CD14-positive monocyte (primary cell): ENCODE measurements around the gene CDX2. TPM values are rescaled to one million over a fixed set of nuclear protein-coding genes. Genes with fewer than 3 reads are reported as not detected.

Experiments
- DNase-seq, 3 donors: peaks; one replicate each; pipeline ENCODE4 v3.0.0-alpha.2; 2011 to 2022
- H2AFZ ChIP-seq: 2 replicates; pipeline ENCODE4 v1.6.0; 2012; ENCODE audit warnings: mild to moderate bottlenecking, low read depth, low read length, inconsistent platforms; ENCODE audit not compliant: insufficient read depth, poor library complexity, severe bottlenecking
- H3K27ac ChIP-seq, 2 donors: 1 replicate in 1 of 2; 2 replicates in 1 of 2; pipeline ENCODE4 v1.5.1; 2012 to 2013; ENCODE audit warnings: low read length in 2 of 2, control low read depth in 1 of 2, inconsistent platforms in 1 of 2, low read depth in 1 of 2, mild to moderate bottlenecking in 1 of 2
- H3K27me3 ChIP-seq, 2 donors: one replicate each; pipeline versions ENCODE4 v1.6.0 to v1.6.1; 2011 to 2013; ENCODE audit warnings: low read length in 2 of 2; ENCODE audit not compliant: control insufficient read depth in 2 of 2, insufficient read depth in 2 of 2
- H3K36me3 ChIP-seq, 2 donors: replicated peaks in 1 of 2; 1 replicate in 1 of 2; 2 replicates in 1 of 2; pipeline versions ENCODE4 v1.5.1 to v1.6.1; 2012 to 2013; ENCODE audit warnings: low read length in 2 of 2, control low read depth in 1 of 2, inconsistent platforms in 1 of 2, mild to moderate bottlenecking in 1 of 2; ENCODE audit not compliant: insufficient read depth in 2 of 2, control insufficient read depth in 1 of 2
- H3K4me1 ChIP-seq, 2 donors: 1 replicate in 1 of 2; 2 replicates in 1 of 2; pipeline versions ENCODE4 v1.5.1 to v1.6.1; 2012 to 2013; ENCODE audit warnings: low read length in 2 of 2, control low read depth in 1 of 2, inconsistent platforms in 1 of 2, mild to moderate bottlenecking in 1 of 2, moderate library complexity in 1 of 2; ENCODE audit not compliant: insufficient read depth in 2 of 2, control insufficient read depth in 1 of 2
- H3K4me2 ChIP-seq: replicated peaks from 2 replicates; pipeline ENCODE3; 2012; ENCODE audit warnings: low read length, moderate library complexity, mild to moderate bottlenecking; ENCODE audit not compliant: poor library complexity, severe bottlenecking; ENCODE audit errors: extremely low read depth
- H3K4me3 ChIP-seq, 3 experiments: fragments of 200-600 bp in 1 of 3; sonication (generic) in 1 of 3; replicated peaks in 1 of 3; 1 replicate in 2 of 3; 2 replicates in 1 of 3; pipeline ENCODE4 v1.5.1; 2011 to 2013; ENCODE audit warnings: low read length in 3 of 3, mild to moderate bottlenecking in 3 of 3, control low read depth in 2 of 3, low read depth in 2 of 3, inconsistent platforms in 1 of 3, moderate library complexity in 1 of 3
- H3K79me2 ChIP-seq: 2 replicates; pipeline ENCODE4 v1.6.0; 2012; ENCODE audit warnings: mild to moderate bottlenecking, control low read depth, inconsistent platforms, low read length, moderate library complexity; ENCODE audit not compliant: insufficient read depth
- H3K9ac ChIP-seq: 2 replicates; pipeline ENCODE4 v1.6.0; 2017; ENCODE audit warnings: low read length, mild to moderate bottlenecking; ENCODE audit not compliant: insufficient read depth, poor library complexity, severe bottlenecking
- H3K9me3 ChIP-seq, 2 donors: replicated peaks in 1 of 2; 1 replicate in 1 of 2; 2 replicates in 1 of 2; pipeline versions ENCODE4 v1.5.1 to v1.6.1; 2012 to 2013; ENCODE audit warnings: low read length in 2 of 2, control low read depth in 1 of 2; ENCODE audit not compliant: control insufficient read depth in 1 of 2, insufficient read depth in 1 of 2
- H4K20me1 ChIP-seq: 2 replicates; pipeline ENCODE4 v1.6.0; 2012; ENCODE audit warnings: mild to moderate bottlenecking, low read length, control low read depth, moderate library complexity; ENCODE audit not compliant: insufficient read depth
- H3K27ac Mint-ChIP-seq, 7 donors: one replicate each; pipeline ENCODE4 v1.8.0; 2020; ENCODE audit warnings: mild to moderate bottlenecking in 7 of 7, mixed read lengths in 7 of 7, moderate library complexity in 6 of 7, inconsistent platforms in 2 of 7
- H3K27me3 Mint-ChIP-seq, 3 donors: one replicate each; pipeline ENCODE4 v1.8.0; 2021 to 2022; ENCODE audit warnings: low read depth in 3 of 3, mild to moderate bottlenecking in 3 of 3, mixed read lengths in 3 of 3, moderate library complexity in 3 of 3, inconsistent platforms in 1 of 3
- H3K36me3 Mint-ChIP-seq, 2 donors: one replicate each; pipeline ENCODE4 v1.8.0; 2020; ENCODE audit warnings: mixed read lengths in 2 of 2, inconsistent platforms in 1 of 2, mild to moderate bottlenecking in 1 of 2
- H3K4me1 Mint-ChIP-seq: one replicate; pipeline ENCODE4 v1.8.0; 2020; ENCODE audit warnings: mild to moderate bottlenecking, mixed read lengths
- H3K4me3 Mint-ChIP-seq, 2 donors: one replicate each; pipeline ENCODE4 v1.8.0; 2020; ENCODE audit warnings: mild to moderate bottlenecking in 2 of 2, mixed read lengths in 2 of 2, moderate library complexity in 1 of 2
- H3K9me3 Mint-ChIP-seq, 7 donors: one replicate each; pipeline ENCODE4 v1.8.0; 2020 to 2022; ENCODE audit warnings: mixed read lengths in 7 of 7, mild to moderate bottlenecking in 6 of 7, moderate library complexity in 6 of 7, inconsistent platforms in 2 of 7
- WGBS: methylation state at CpG from one replicate; pipeline ENCODE4 v1.1.5; 2013; ENCODE audit warnings: missing lambda C conversion rate; ENCODE audit not compliant: insufficient coverage; 5-methylcytosine and 5-hydroxymethylcytosine counted together
- intact Hi-C, 2 donors: fragments of 100-400 bp; cut with micrococcal nuclease; formaldehyde crosslinking; loops; one replicate each; pipeline versions ENCODE4 v1.15.0 to v1.15.1; 2023
- polyA plus RNA-seq, 3 donors: library from polyadenylated mRNA; depleted of rRNA in 1 of 3; unstranded in 2 of 3; stranded (reverse) in 1 of 3; fragments of 300-500 nt in 2 of 3; fragments of >200 nt in 1 of 3; fragmentation: Illumina TruSeq in 2 of 3; gene quantifications; 1 replicate in 2 of 3; 2 replicates in 1 of 3; pipeline ENCODE4 v1.2.3, GENCODE V29; 2012 to 2021
- TF ChIP-seq, protein P1 (sequence below): fragments of 200-600 bp; IDR thresholded peaks from one replicate; pipeline ENCODE4 v1.8.0; 2022; ENCODE audit warnings: antibody characterized with exemption, mild to moderate bottlenecking

The CDX2 gene
- polyA plus RNA-seq, 3 donors, result not detected

DNA sequence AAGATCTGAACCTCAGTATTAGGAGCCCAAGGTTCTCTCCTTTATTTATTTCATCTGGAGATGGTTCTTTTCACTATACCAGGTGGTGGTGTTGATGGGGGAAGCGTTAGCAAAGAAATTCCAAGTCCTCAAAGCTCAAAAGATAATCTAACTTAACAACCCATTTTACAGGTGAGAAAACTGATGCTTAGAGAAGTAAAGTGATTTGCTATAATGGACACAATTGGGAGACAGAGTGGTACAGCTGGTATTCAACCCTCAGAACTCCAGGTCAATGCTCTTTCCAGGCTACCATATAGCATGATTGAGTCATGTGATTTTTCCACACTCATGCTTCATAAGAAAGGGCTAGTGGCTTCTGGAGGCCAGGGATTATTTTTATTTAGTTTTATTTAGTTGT, 44.4 kb upstream of the CDX2 start:
- Histone ChIP-seq H2AFZ (no peak overlapping the region), H3K4me1 (no peaks in the 10 kb centered on the region)
- TF ChIP-seq, protein P1, sequence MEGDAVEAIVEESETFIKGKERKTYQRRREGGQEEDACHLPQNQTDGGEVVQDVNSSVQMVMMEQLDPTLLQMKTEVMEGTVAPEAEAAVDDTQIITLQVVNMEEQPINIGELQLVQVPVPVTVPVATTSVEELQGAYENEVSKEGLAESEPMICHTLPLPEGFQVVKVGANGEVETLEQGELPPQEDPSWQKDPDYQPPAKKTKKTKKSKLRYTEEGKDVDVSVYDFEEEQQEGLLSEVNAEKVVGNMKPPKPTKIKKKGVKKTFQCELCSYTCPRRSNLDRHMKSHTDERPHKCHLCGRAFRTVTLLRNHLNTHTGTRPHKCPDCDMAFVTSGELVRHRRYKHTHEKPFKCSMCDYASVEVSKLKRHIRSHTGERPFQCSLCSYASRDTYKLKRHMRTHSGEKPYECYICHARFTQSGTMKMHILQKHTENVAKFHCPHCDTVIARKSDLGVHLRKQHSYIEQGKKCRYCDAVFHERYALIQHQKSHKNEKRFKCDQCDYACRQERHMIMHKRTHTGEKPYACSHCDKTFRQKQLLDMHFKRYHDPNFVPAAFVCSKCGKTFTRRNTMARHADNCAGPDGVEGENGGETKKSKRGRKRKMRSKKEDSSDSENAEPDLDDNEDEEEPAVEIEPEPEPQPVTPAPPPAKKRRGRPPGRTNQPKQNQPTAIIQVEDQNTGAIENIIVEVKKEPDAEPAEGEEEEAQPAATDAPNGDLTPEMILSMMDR, result no peak

DNA sequence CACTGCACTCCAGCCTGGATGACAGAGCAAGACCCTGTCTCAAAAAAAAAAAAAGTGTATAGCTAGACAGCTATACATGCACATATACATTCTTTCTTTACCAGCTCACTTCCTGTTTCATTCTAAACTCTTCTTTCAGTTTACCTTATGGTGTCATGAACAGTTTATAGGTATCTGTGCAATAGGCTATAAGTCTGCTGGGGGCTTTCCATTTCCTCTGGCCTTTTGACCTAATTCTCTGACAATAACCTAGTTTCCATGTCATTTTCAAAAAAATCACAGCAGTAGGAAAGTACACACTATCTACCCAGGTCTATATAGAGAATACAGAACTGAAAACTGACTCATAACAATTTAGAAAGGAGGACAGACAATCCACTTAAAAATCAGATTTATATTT, 43.8 kb upstream of the CDX2 start:
- Histone ChIP-seq H3K27me3 (no peaks in the 10 kb centered on the region), H3K9me3 (no peaks in the 10 kb centered on the region), H3K79me2 (no peaks in the 10 kb centered on the region), H2AFZ (no peak overlapping the region), H3K27ac (no peak overlapping the region), H3K4me1 (no peaks in the 10 kb centered on the region), H3K36me3 (peaks cover 10 to 51% of the 10 kb centered on the region in 2 donors), H4K20me1 (no peaks in the 10 kb centered on the region), H3K9ac (no peak overlapping the region), H3K4me3 (no peak overlapping the region), H3K4me2 (no peak overlapping the region)
- peaks cover 0 to 1% (median 1%) of the 10 kb centered on the region in 3 donors for H3K27me3 Mint-ChIP-seq
- peaks cover 14 to 30% of the 10 kb centered on the region in 2 donors for H3K36me3 Mint-ChIP-seq
- no peak overlapping the region for H3K4me3 Mint-ChIP-seq
- no peaks in the 10 kb centered on the region for H3K9me3 Mint-ChIP-seq
- H3K4me1 Mint-ChIP-seq, result peaks cover 10% of the 10 kb centered on the region
- peak overlapping the region in 2 of 7 donors; percentile 13 to 44 for H3K27ac Mint-ChIP-seq
- TF ChIP-seq, protein P1, result no peak
- no peak for DNase-seq
- intact Hi-C loops, result no loop called here

More for the DNA sequence above, 44.4 kb upstream of the CDX2 start:
- Mint-ChIP-seq H3K9me3 (no peaks in the 10 kb centered on the region), H3K4me3 (no peak overlapping the region), H3K27ac (no peak overlapping the region), H3K4me1 (peaks cover 10% of the 10 kb centered on the region), H3K36me3 (peaks cover 19 to 32% of the 10 kb centered on the region in 2 donors), H3K27me3 (peaks cover 0 to 1% (median 1%) of the 10 kb centered on the region in 3 donors)
- Histone ChIP-seq H3K36me3 (peaks cover 13 to 57% of the 10 kb centered on the region in 2 donors), H3K4me2 (no peak overlapping the region), H3K27ac (no peak overlapping the region), H3K9ac (no peak overlapping the region), H3K27me3 (no peaks in the 10 kb centered on the region), H4K20me1 (no peaks in the 10 kb centered on the region), H3K9me3 (no peaks in the 10 kb centered on the region), H3K4me3 (no peak overlapping the region), H3K79me2 (no peaks in the 10 kb centered on the region)
- no peak for DNase-seq
- intact Hi-C loops, result no loop called here
- WGBS, result no CpG with 5 or more reads among the region's 1 CpG
